HEK293 (cell line): ENCODE data around the gene REV3L.

Experiments used
- CTCF ChIA-PET: fragments of 350-600 bp; formaldehyde crosslinking; extraction: SDS; loops from one replicate; lab custom pipeline; 2021; ENCODE audit warnings: antibody characterized with exemption; lab: Yijun Ruan, JAX
- POLR2A ChIA-PET: fragments of 300-600 bp; formaldehyde crosslinking; extraction: SDS; loops from one replicate; lab custom pipeline; 2020; ENCODE audit warnings: antibody characterized with exemption, inconsistent platforms; lab: Yijun Ruan, JAX
- H3K27ac ChIP-seq: fragments of 200-500 bp; sonication (Bioruptor generic); 2 replicates; pipeline ENCODE4 v1.5.1; 2014; ENCODE audit warnings: low read depth, low read length, control low read depth, inconsistent platforms; ENCODE audit errors: extremely low read depth
- H3K36me3 ChIP-seq, 2 experiments: fragments of 200-500 bp in 1 of 2; sonication (Bioruptor generic) in 1 of 2; 1 replicate in 1 of 2; 2 replicates in 1 of 2; pipeline ENCODE4 v1.5.1; 2014 to 2017; ENCODE audit warnings: inconsistent platforms in 2 of 2, low read length in 2 of 2; ENCODE audit not compliant: control insufficient read depth in 2 of 2, insufficient read depth in 1 of 2
- H3K4me1 ChIP-seq: fragments of 200-500 bp; sonication (Bioruptor generic); 2 replicates; pipeline ENCODE4 v1.5.1; 2014; ENCODE audit warnings: mild to moderate bottlenecking, low read length, inconsistent platforms; ENCODE audit not compliant: control insufficient read depth, insufficient read depth
- H3K4me3 ChIP-seq: 2 replicates; pipeline ENCODE4 v1.5.1; 2011; ENCODE audit warnings: low read depth, mild to moderate bottlenecking, control low read depth, low read length, moderate library complexity
- H3K9me3 ChIP-seq: fragments of 200-500 bp; sonication (Bioruptor generic); 2 replicates; pipeline ENCODE4 v1.5.1; 2014; ENCODE audit warnings: low read depth, low read length, inconsistent platforms; ENCODE audit not compliant: control insufficient read depth, insufficient read depth
- ELK4 ChIP-seq: IDR thresholded peaks from 2 replicates; pipeline ENCODE4 v1.6.1; 2011; ENCODE audit warnings: mild to moderate bottlenecking, low read depth, low read length, borderline replicate concordance
- KLF7 ChIP-seq: fragments of 450-650 bp; formaldehyde crosslinking; IDR thresholded peaks from 2 replicates; pipeline ENCODE4 v1.5.1; 2016; ENCODE audit warnings: missing biosample characterization, missing genetic modification characterization, borderline replicate concordance
- MEIS1 ChIP-seq: sonication (generic); formaldehyde crosslinking; IDR thresholded peaks from 2 replicates; pipeline ENCODE4 v1.8.1; 2022; ENCODE audit warnings: missing genetic modification reagents, mild to moderate bottlenecking, borderline replicate concordance
- PBX3 ChIP-seq: sonication (generic); formaldehyde crosslinking; IDR thresholded peaks from 2 replicates; pipeline ENCODE4 v1.8.1; 2022; ENCODE audit warnings: mild to moderate bottlenecking, moderate library complexity, missing genetic modification reagents
- PRDM10 ChIP-seq: fragments of 450-650 bp; formaldehyde crosslinking; IDR thresholded peaks from 2 replicates; pipeline ENCODE4 v1.5.1; 2016; ENCODE audit warnings: missing biosample characterization, missing genetic modification characterization
- SALL2 ChIP-seq: fragments of 450-650 bp; formaldehyde crosslinking; IDR thresholded peaks from 2 replicates; pipeline ENCODE4 v1.5.0; 2017; ENCODE audit warnings: missing biosample characterization, mild to moderate bottlenecking, missing genetic modification characterization, borderline replicate concordance
- SCRT2 ChIP-seq: fragments of 450-650 bp; formaldehyde crosslinking; IDR thresholded peaks from 2 replicates; pipeline ENCODE4 v1.5.1; 2016; ENCODE audit warnings: missing biosample characterization, missing genetic modification characterization
- SP7 ChIP-seq: fragments of 450-650 bp; formaldehyde crosslinking; IDR thresholded peaks from 2 replicates; pipeline ENCODE4 v1.5.1; 2016; ENCODE audit warnings: missing biosample characterization, missing genetic modification characterization
- WT1 ChIP-seq: fragments of 450-650 bp; formaldehyde crosslinking; IDR thresholded peaks from 2 replicates; pipeline ENCODE4 v1.5.1; 2016; ENCODE audit warnings: missing biosample characterization, missing genetic modification characterization
- ZBTB17 ChIP-seq: fragments of 450-650 bp; formaldehyde crosslinking; IDR thresholded peaks from 2 replicates; pipeline ENCODE4 v1.5.1; 2016; ENCODE audit warnings: missing biosample characterization, missing genetic modification characterization
- ZBTB26 ChIP-seq: fragments of 450-650 bp; formaldehyde crosslinking; optimal IDR thresholded peaks from 2 replicates; pipeline ENCODE3; 2016; ENCODE audit warnings: missing biosample characterization, mild to moderate bottlenecking, missing genetic modification characterization
- ZNF133 ChIP-seq: fragments of 450-650 bp; formaldehyde crosslinking; IDR thresholded peaks from 2 replicates; pipeline ENCODE4 v1.5.1; 2016; ENCODE audit warnings: missing biosample characterization, missing genetic modification characterization
- ZNF169 ChIP-seq: fragments of 450-650 bp; formaldehyde crosslinking; IDR thresholded peaks from 2 replicates; pipeline ENCODE4 v1.5.1; 2016; ENCODE audit warnings: missing biosample characterization, missing genetic modification characterization
- ZNF202 ChIP-seq: fragments of 450-650 bp; formaldehyde crosslinking; IDR thresholded peaks from 2 replicates; pipeline ENCODE4 v1.5.1; 2016; ENCODE audit warnings: missing biosample characterization, missing genetic modification characterization, borderline replicate concordance
- ZNF302 ChIP-seq: fragments of 450-650 bp; formaldehyde crosslinking; IDR thresholded peaks from 2 replicates; pipeline ENCODE4 v1.5.1; 2016; ENCODE audit warnings: missing biosample characterization, missing genetic modification characterization, low read depth
- ZNF433 ChIP-seq: fragments of 450-650 bp; formaldehyde crosslinking; IDR thresholded peaks from 2 replicates; pipeline ENCODE4 v1.5.1; 2016; ENCODE audit warnings: missing biosample characterization, missing genetic modification characterization, low read depth
- ZNF549 ChIP-seq: fragments of 450-650 bp; IDR thresholded peaks from 2 replicates; pipeline ENCODE4 v1.5.1; 2018; ENCODE audit warnings: missing biosample characterization, missing genetic modification characterization, mild to moderate bottlenecking, inconsistent platforms, moderate library complexity
- ZNF610 ChIP-seq: fragments of 450-650 bp; formaldehyde crosslinking; IDR thresholded peaks from 2 replicates; pipeline ENCODE4 v1.5.1; 2016; ENCODE audit warnings: missing biosample characterization, missing genetic modification characterization, borderline replicate concordance
- ZSCAN23 ChIP-seq: fragments of 450-650 bp; formaldehyde crosslinking; IDR thresholded peaks from 2 replicates; pipeline ENCODE4 v1.5.1; 2016; ENCODE audit warnings: missing biosample characterization, missing genetic modification characterization
- TF ChIP-seq, protein P1 (sequence below): fragments of 450-650 bp; formaldehyde crosslinking; IDR thresholded peaks from 2 replicates; pipeline ENCODE4 v1.5.1; 2016; ENCODE audit warnings: missing biosample characterization, missing genetic modification characterization
- TF ChIP-seq, protein P2 (sequence below): fragments of 450-650 bp; formaldehyde crosslinking; IDR thresholded peaks from 2 replicates; pipeline ENCODE4 v1.5.1; 2016; ENCODE audit warnings: missing biosample characterization, missing genetic modification characterization

The REV3L gene

DNA sequence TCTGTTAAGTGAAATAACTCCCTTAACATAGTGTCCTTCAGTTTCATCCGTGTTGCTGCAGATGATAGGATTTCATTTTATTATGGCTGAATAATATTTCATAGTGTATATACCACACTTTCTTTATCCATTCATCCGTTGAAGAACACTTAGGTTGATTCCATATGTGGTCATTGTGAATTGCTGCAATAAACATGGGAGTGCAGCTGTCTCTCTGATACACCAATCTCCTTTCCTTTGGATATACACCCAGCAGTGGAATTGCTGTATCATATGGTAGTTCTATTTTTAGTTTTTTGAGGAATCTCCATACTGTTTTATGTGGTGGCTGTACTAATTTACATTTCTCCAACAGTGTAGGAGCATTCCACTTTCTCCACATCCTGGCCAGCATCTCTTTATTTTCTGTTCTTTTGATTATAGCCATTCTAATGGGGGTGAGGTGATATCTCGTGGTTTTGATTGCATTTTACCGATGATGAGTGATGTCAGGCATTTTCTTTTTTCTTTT is 202.5 kb downstream of the REV3L start:
- Histone ChIP-seq H3K27ac (no peak overlapping the region), H3K4me1 (no peaks in the 10 kb centered on the region), H3K9me3 (no peaks in the 10 kb centered on the region), H3K36me3 (peaks cover 18 to 70% of the 10 kb centered on the region in 2 experiments), H3K4me3 (no peak overlapping the region)
- POLR2A ChIA-PET, result no interaction called here
- TF ChIP-seq ZNF202 (tag by site-specific recombination) (no peak), SCRT2 (tag by site-specific recombination) (no peak), ZSCAN23 (no peak), SALL2 (tag by site-specific recombination) (no peak), ZNF549 (tag by site-specific recombination) (no peak), ZBTB17 (tag by site-specific recombination) (no peak), ELK4 (no peak), ZNF610 (tag by site-specific recombination) (no peak), ZNF302 (tag by site-specific recombination) (no peak), ZNF133 (tag by site-specific recombination) (no peak), ZNF433 (tag by site-specific recombination) (no peak), MEIS1 (CRISPR knock-in tag) (no peak)
- TF ChIP-seq, protein P1, sequence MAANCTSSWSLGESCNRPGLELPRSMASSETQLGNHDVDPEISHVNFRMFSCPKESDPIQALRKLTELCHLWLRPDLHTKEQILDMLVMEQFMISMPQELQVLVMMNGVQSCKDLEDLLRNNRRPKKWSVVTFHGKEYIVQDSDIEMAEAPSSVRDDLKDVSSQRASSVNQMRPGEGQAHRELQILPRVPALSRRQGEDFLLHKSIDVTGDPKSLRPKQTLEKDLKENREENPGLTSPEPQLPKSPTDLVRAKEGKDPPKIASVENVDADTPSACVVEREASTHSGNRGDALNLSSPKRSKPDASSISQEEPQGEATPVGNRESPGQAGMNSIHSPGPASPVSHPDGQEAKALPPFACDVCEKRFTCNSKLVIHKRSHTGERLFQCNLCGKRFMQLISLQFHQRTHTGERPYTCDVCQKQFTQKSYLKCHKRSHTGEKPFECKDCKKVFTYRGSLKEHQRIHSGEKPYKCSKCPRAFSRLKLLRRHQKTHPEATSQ (tag by site-specific recombination), result no peak
- CTCF ChIA-PET, result interaction anchor here (0.9 kb wide), 1 partner anchor 21 kb away, joined by 3 read pairs; a partner anchor contains a TSS

DNA sequence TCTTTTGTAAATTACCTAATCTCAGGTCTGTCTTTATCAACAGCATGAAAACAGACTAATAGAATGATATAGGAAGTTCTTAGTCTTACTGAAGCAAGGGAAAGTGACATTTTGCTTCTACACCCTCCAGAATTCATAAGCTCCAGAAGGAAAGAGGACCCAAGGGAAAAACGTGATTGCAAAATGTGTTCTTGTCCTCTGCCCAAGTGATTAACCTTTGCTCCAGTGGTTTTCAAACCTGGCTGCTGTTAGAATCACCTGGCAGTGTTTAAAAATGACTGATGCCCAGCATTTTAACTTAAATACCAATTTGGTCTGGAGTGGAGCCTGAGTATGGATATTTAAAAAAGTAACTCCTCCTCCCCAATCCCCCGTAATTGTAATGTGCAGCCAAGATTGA is 204.3 kb downstream of the REV3L start:
- H3K4me1 ChIP-seq, result no peaks in the 10 kb centered on the region
- H3K4me3 ChIP-seq, result no peak overlapping the region
- H3K36me3 ChIP-seq, result peaks cover 35 to 85% of the 10 kb centered on the region in 2 experiments
- POLR2A ChIA-PET, result no interaction called here
- CTCF ChIA-PET, result interaction anchor here (1.0 kb wide), 1 partner anchor 279 kb away, joined by 3 read pairs; no protein-coding TSS in a partner anchor
- H3K9me3 ChIP-seq, result no peaks in the 10 kb centered on the region
- TF ChIP-seq ZNF169 (tag by site-specific recombination), result no peak
- no peak overlapping the region for H3K27ac ChIP-seq

- ChIA-PET CTCF (interaction anchor here (1.5 kb wide), 1 partner anchor 19 kb away, joined by 3 read pairs; a partner anchor contains a TSS), POLR2A (no interaction called here)
- TF ChIP-seq PRDM10 (tag by site-specific recombination) (no peak), SP7 (no peak), PBX3 (CRISPR knock-in tag) (no peak), WT1 (tag by site-specific recombination) (no peak), ZBTB26 (tag by site-specific recombination) (no peak), KLF7 (tag by site-specific recombination) (no peak), ZBTB17 (tag by site-specific recombination) (no peak)
- TF ChIP-seq, protein P2, sequence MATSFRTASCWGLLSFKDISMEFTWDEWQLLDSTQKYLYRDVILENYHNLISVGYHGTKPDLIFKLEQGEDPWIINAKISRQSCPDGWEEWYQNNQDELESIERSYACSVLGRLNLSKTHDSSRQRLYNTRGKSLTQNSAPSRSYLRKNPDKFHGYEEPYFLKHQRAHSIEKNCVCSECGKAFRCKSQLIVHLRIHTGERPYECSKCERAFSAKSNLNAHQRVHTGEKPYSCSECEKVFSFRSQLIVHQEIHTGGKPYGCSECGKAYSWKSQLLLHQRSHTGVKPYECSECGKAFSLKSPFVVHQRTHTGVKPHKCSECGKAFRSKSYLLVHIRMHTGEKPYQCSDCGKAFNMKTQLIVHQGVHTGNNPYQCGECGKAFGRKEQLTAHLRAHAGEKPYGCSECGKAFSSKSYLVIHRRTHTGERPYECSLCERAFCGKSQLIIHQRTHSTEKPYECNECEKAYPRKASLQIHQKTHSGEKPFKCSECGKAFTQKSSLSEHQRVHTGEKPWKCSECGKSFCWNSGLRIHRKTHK (tag by site-specific recombination), result no peak
Measured at GRCh38 chr6:111277819-111278218, 205.2 kb downstream of the REV3L start.

More at GRCh38 chr6:111277819-111278218, 205.2 kb downstream of the REV3L start:
- Histone ChIP-seq H3K27ac (no peak overlapping the region), H3K9me3 (no peaks in the 10 kb centered on the region), H3K4me3 (no peak overlapping the region), H3K4me1 (no peaks in the 10 kb centered on the region), H3K36me3 (peaks cover 43 to 87% of the 10 kb centered on the region in 2 experiments)
